MCF 10A (cell line): ENCODE data around the gene ZNF70. TPM values are rescaled to one million over a fixed set of nuclear protein-coding genes. Genes with fewer than 3 reads are reported as not detected.

ENCODE experiments used
- BruUV-seq: library from RNA; stranded (reverse); fragments of 400-500 nt; replicated peaks from 2 replicates; lab custom pipeline; 2021; lab: Mats Ljungman, UMichigan
- CTCF ChIA-PET: fragments of 300-600 bp; sonication (Branson Sonifier 250); formaldehyde crosslinking; extraction: SDS; loops from one replicate; lab custom pipeline; 2021; ENCODE audit warnings: antibody characterized with exemption, inconsistent platforms; lab: Yijun Ruan, JAX
- POLR2A ChIA-PET: fragments of 300-600, 350-650 bp; sonication (Branson Sonifier 250); formaldehyde crosslinking; extraction: SDS; loops from one replicate; lab custom pipeline; 2020; ENCODE audit warnings: antibody characterized with exemption, inconsistent platforms; lab: Yijun Ruan, JAX
- DNase-seq: peaks from one replicate; pipeline ENCODE4 v3.0.0-alpha.2; 2018; ENCODE audit not compliant: unreplicated experiment
- H3K27ac Mint-ChIP-seq: one replicate; pipeline ENCODE4 v1.8.0; 2022; ENCODE audit warnings: mild to moderate bottlenecking, low read depth, mixed read lengths; ENCODE audit not compliant: unreplicated experiment
- H3K27me3 Mint-ChIP-seq: one replicate; pipeline ENCODE4 v1.8.0; 2022; ENCODE audit warnings: mixed read lengths; ENCODE audit not compliant: insufficient read depth, unreplicated experiment
- H3K36me3 Mint-ChIP-seq: one replicate; pipeline ENCODE4 v1.8.0; 2022; ENCODE audit warnings: mild to moderate bottlenecking, moderate library complexity, mixed read lengths; ENCODE audit not compliant: insufficient read depth, unreplicated experiment
- H3K4me1 Mint-ChIP-seq: one replicate; pipeline ENCODE4 v1.8.0; 2022; ENCODE audit warnings: mixed read lengths; ENCODE audit not compliant: insufficient read depth, unreplicated experiment
- H3K4me3 Mint-ChIP-seq: one replicate; pipeline ENCODE4 v1.8.0; 2022; ENCODE audit warnings: mild to moderate bottlenecking, moderate library complexity, mixed read lengths; ENCODE audit not compliant: unreplicated experiment
- H3K9me3 Mint-ChIP-seq: one replicate; pipeline ENCODE4 v1.8.0; 2022; ENCODE audit warnings: mixed read lengths; ENCODE audit not compliant: unreplicated experiment
- CTCF ChIP-seq: fragments of 200-600 bp; IDR thresholded peaks from one replicate; pipeline ENCODE4 v1.8.0; 2022; ENCODE audit warnings: antibody characterized with exemption, mild to moderate bottlenecking; ENCODE audit not compliant: unreplicated experiment
- intact Hi-C: fragments of 100-400 bp; cut with micrococcal nuclease; formaldehyde crosslinking; loops from 2 replicates; pipeline ENCODE4 v1.14.1; 2022
- total RNA-seq: library from RNA; stranded (reverse); gene quantifications from 2 replicates; pipeline ENCODE4 v1.2.3, GENCODE V29; 2022

Gene ZNF70
- total RNA-seq, 1 experiment from 2014 or later = 3.3 TPM

GRCh38 chr22:23695571-23696325 is 55.2 kb downstream of the ZNF70 start:
- ChIA-PET CTCF (no interaction called here), POLR2A (interaction anchor here (0.9 kb wide), 1 partner anchor 9 kb away, joined by 3 read pairs; no protein-coding TSS in a partner anchor)
- no TSS peak for BruUV-seq
- Mint-ChIP-seq H3K36me3 (peaks cover 25% of the 10 kb centered on the region), H3K4me1 (no peaks in the 10 kb centered on the region), H3K4me3 (no peak overlapping the region), H3K27me3 (no peaks in the 10 kb centered on the region), H3K9me3 (no peaks in the 10 kb centered on the region), H3K27ac (peak overlapping the region; percentile 65)
- no peak for TF ChIP-seq CTCF
- intact Hi-C loops = no loop called here
- DNase-seq = no peak

- Mint-ChIP-seq H3K36me3 (peaks cover 21% of the 10 kb centered on the region), H3K27ac (no peak overlapping the region), H3K9me3 (no peaks in the 10 kb centered on the region), H3K27me3 (no peaks in the 10 kb centered on the region), H3K4me1 (no peaks in the 10 kb centered on the region), H3K4me3 (no peak overlapping the region)
- ChIA-PET CTCF (no interaction called here), POLR2A (interaction anchor here (0.9 kb wide), 1 partner anchor 8 kb away, joined by 3 read pairs; no protein-coding TSS in a partner anchor)
- no TSS peak for BruUV-seq
- intact Hi-C loops = no loop called here
- no peak for TF ChIP-seq CTCF
- no peak for DNase-seq
These were observed 55.8 kb downstream of the ZNF70 start for GRCh38 chr22:23695141-23695540.

DNA sequence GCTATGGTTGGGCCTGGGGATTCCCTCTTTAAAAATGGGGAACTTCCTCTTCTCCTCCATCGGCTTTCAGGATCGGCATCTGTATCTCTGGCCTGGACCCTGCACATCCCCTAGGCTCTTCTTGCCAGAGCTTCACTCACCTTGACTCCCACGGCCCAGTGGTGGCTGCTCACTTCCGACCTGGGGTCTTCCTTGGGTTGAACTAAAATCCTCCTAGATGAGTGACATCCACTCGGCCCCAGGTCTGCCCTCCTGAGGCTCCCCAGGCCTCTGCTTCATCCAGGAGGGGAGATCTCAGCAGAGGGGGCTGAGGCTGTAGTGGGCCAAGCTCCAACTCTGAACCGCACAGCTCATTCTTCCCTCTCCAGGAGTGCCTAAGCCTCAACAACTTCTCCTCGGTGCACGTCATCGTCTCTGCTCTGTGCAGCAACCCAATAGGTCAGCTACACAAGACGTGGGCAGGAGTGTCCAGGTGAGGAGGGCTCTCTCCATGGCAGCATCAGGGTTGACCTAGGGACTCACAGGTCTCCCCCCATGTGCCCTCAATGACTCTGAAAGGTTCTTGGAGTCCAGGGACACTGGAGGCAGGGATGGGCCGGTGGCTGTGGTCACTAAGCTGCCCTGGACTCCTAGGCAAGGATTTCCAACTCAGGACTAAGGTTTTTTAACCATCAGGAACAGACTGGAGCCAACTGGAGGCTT is 56.8 kb downstream of the ZNF70 start:
- no peaks in the 10 kb centered on the region for H3K4me1 Mint-ChIP-seq
- BruUV-seq = no TSS peak
- POLR2A ChIA-PET = interaction anchor here (0.5 kb wide), 1 partner anchor 66 kb away, joined by 3 read pairs; no protein-coding TSS in a partner anchor
- DNase-seq = no peak
- TF ChIP-seq CTCF = no peak
- intact Hi-C loops = no loop called here
- H3K27me3 Mint-ChIP-seq = no peaks in the 10 kb centered on the region
- H3K27ac Mint-ChIP-seq = no peak overlapping the region
- no peaks in the 10 kb centered on the region for H3K9me3 Mint-ChIP-seq
- CTCF ChIA-PET = interaction anchor here (0.6 kb wide), 1 partner anchor 748 kb away, joined by 3 read pairs; no protein-coding TSS in a partner anchor
- H3K36me3 Mint-ChIP-seq = peaks cover 21% of the 10 kb centered on the region
- H3K4me3 Mint-ChIP-seq = no peak overlapping the region
